Fibroblast of skin of scalp (primary cell): ENCODE results near the gene NTHL1.
A peak's percentile ranks its signal among the peaks of the same experiment; 100 is the strongest.

Experiments
- DNase-seq: peaks from one replicate; pipeline ENCODE4 v3.0.0-alpha.2; 2013

The NTHL1 gene

DNA sequence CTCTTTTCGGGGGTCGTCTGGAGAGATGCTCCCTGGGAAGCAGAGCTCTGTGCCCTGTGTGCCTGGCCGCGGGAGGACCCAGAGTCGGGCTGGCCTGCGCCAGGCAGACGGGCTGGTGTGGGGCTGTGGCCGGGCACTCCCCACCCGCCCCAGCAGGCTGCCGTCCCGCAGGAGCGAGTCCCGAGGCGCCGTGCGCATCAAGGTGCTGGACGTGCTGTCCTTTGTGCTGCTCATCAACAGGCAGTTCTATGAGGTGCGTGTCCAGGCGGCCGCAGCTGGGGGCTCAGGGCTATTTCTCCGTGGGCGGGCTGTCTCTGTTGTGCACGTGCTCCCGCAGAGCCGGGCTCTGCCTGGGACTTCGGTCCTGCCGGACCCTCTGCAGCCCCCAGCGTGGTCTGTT is 15.2 kb upstream of the NTHL1 start:
- no peak for DNase-seq

GRCh38 chr16:2061526-2061925 is 13.9 kb upstream of the NTHL1 start:
- DNase-seq = no peak

DNA sequence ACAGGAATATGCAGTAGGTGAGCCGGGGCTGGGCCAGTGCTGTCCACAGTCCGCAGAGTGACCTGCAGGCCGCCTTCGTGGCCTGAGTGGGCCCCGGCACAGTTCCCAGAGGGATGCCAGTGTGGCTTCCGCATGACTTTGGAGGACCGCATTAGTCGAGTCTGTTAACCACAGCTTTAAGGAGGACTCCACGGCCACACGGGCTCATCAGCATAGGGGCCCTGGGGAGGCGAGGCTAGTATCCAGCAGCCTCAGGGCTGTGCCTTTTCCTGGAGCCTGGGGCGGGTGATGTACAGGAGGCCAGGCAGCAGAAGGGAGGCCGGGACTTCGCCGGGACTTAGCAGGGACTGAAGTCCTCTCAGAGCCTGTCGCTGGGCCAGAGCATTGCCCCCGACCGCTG is 13.4 kb upstream of the NTHL1 start:
- no peak for DNase-seq

DNA sequence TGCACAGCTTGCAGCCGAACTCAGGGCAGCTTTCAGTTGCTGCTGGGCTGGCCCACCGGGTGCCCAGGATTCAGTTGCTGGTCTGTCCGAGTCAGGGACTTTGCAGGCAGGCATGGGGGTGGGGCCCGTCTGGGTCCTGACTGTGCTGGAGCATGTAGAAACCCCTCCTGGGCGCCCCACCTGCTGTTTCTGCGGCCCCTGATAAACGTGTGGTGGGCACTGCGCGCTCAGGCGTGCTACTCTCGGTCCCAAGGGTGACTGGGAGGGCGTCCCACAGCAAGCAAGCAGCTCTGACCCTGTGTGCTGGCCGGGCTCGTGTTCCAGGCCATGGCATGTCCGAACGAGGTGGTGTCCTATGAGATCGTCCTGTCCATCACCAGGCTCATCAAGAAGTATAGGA is 12.7 kb upstream of the NTHL1 start:
- no peak for DNase-seq

- DNase-seq = no peak
Measured at GRCh38 chr16:2058872-2059271, 11.2 kb upstream of the NTHL1 start.

DNA sequence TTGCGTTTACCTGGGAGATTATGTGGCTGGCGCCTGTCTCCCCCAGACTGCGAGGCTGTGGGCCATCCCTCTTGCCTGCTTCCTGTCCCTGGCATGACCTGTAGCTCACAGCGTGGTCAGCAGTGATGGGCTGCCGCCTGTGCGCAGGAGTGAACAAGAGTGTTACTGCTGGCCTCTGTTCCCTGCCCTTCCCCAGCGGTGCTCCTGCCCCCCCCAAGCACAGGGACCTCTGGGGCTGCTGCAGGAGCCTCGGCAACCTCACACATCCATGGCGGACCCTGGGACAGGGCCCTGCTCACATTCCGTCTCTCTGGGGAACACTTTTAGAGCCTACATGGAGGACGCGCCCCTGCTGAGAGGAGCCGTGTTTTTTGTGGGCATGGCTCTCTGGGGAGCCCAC is 10.8 kb upstream of the NTHL1 start:
- DNase-seq = no peak

GRCh38 chr16:2057438-2057837 is 9.8 kb upstream of the NTHL1 start:
- DNase-seq = no peak

GRCh38 chr16:2056681-2057407 is 9.2 kb upstream of the NTHL1 start:
- no peak for DNase-seq

DNA sequence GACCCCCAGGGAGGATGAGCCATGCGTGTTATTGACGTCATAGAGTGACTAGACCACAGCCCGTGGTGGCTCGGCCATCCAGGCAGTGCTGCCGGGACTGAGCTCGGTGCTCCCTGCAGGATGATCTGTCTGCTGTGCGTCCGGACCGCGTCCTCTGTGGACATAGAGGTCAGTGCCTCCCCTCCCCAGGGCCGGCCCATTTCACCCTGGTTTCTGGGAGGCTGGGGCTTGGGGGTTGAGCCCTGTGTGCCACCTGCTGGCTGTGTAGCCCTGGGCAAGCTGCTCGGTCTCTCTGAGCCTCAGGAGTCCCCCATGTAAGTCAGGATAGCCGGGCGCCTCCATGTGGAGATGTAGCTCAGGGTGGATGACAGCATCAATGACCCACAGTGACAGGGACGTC is 8.4 kb upstream of the NTHL1 start:
- peak; percentile 38 for DNase-seq

- DNase-seq = no peak
Measured at GRCh38 chr16:2054543-2055245, 7.1 kb upstream of the NTHL1 start.

DNA sequence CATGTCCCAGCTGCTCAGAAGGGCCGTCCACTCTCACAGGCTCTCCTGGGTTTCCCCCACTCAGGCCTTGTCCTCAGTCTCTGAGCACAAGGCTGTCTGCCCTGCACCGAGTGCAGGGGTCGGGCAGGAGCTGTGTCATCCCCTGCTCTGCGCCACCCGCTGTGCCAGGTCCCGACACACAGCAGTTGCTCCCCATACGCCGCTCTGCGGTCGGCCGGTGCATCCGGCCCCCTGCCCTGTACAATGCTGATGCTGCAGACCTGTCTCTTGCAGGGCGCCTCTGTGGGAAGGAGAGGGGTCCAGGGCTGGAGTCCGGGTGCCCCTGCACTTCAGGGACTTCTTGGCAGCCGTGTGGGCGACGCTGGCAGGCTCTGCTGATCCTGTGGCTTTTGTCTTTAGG is 6.3 kb upstream of the NTHL1 start:
- no peak for DNase-seq

- no peak for DNase-seq
Measured at GRCh38 chr16:2053211-2053610, 5.6 kb upstream of the NTHL1 start.

DNA sequence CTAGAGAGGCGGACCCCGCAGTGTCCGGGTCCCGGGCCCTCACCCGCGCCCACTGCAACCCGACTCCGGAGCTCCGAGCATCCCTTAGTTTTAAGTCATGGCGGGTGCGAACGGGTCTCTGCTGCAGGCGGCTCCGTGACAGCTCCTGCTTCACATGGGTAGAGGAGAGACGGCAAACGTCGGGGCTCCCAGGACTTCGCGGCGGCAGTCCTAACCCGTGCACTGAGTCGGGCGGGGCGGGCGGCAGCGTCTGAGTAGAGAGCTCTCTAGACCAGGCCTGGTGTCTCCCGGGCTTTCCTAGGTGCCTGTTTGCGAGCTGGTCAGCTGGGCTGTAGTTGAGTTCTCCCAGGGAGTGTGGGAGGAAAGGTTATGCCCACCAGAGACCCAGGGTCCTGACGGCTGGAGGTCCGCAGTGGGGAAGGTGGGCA is 496 bp upstream of the NTHL1 start:
- no peak for DNase-seq

DNA sequence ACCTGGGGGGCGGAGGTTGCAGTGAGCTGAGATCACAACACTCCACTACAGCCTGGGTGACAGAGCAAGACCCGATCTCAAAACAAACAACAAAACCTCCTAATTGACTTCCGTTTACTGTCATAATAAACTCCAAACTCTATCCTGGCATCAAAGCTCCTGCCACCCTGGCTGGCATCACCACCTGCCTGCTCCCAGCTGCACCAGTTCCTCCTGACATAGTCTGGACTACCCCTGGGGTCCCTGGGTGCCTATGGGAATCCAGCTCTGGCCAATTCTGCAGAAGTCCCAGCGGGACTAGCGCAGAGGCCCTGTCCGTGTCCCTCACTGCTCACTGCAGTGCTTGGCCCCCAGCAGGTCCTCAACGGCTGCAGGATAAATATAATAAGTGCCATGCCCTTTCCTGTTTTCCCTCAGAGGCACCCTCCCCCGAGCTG is 723 bp downstream of the NTHL1 start:
- no peak for DNase-seq

- DNase-seq = no peak
Measured at GRCh38 chr16:2045965-2046892, 1.4 kb downstream of the NTHL1 start.

GRCh38 chr16:2044541-2044940 is 3.1 kb downstream of the NTHL1 start:
- no peak for DNase-seq

- no peak for DNase-seq
Measured at GRCh38 chr16:2043667-2044451, 3.8 kb downstream of the NTHL1 start.

GRCh38 chr16:2042986-2043666 is 4.5 kb downstream of the NTHL1 start:
- no peak for DNase-seq

DNA sequence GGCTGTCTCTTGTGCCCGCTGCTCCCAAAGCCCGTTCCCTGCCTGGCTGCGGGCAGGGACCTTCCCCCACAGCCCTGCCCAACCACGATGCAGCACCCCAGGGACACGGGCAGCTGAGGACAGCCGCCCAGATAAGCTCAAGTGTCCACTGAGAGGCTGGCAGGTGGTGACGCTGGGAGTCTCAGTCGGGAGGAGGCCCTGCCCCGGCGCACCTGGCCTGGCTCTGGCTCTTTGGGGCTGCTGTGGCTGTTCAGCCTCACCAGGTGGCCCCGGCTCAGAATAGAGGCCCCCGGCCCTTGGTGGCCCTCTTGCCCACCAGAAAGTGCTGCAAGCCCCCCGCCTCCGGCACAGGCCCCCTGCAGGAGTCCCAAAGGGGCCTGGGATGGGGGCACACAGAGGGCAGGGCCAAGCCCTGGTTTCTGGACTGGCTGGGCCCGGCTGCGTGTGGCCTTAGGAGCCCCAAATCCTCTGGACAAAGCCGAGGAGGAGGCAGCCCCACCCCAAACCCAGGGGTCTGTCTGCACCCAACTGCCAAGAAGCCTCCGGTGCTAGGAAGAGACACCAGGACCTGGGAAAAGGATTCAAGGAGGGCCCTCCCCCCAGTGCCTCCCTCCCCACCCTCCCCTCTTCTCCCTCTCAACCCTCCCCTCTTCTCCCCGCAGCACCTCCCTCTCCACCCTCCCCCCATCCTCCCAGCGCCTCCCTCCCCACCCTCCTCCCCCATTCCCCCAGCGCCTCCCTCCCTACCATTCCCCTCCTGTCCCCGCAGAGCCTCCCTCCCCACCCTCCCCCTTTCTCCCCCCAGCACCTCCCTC is 5.3 kb downstream of the NTHL1 start:
- DNase-seq = peak; percentile 57

- no peak for DNase-seq
Measured at GRCh38 chr16:2040787-2041522, 6.7 kb downstream of the NTHL1 start.
